D721Med (cell line): Measurements from ENCODE around the gene SPEF1.

Experiments
- DNase-seq: peaks from one replicate; pipeline ENCODE4 v3.0.0; 2011; ENCODE audit warnings: low spot score; ENCODE audit not compliant: insufficient read length
- FAIRE-seq: peaks from 2 replicates; lab custom pipeline; 2011; peaks lifted over from hg19 to GRCh38; lab: Jason Lieb, UNC
- CTCF ChIP-seq: IDR thresholded peaks from 2 replicates; pipeline ENCODE4 v1.5.1; 2012; ENCODE audit warnings: mild to moderate bottlenecking, control low read depth; ENCODE audit not compliant: insufficient read depth; ENCODE audit errors: missing control alignments

The SPEF1 gene

GRCh38 chr20:3782597-3782996, 1.3 kb upstream of the SPEF1 start:
- DNase-seq (no peak), FAIRE-seq (no peak)
- no peak for TF ChIP-seq CTCF

GRCh38 chr20:3778976-3779375, 2.3 kb downstream of the SPEF1 start:
- DNase-seq = no peak
- FAIRE-seq = no peak
- TF ChIP-seq CTCF = no peak

GRCh38 chr20:3777716-3778629, 3.3 kb downstream of the SPEF1 start:
- FAIRE-seq = no peak
- DNase-seq = no peak

GRCh38 chr20:3777381-3777715, 3.9 kb downstream of the SPEF1 start:
- DNase-seq (no peak), FAIRE-seq (no peak)
- TF ChIP-seq CTCF = no peak

More at GRCh38 chr20:3777716-3778629, 3.3 kb downstream of the SPEF1 start:
- TF ChIP-seq CTCF = no peak

GRCh38 chr20:3775457-3776108, 5.7 kb downstream of the SPEF1 start:
- no peak for FAIRE-seq
- TF ChIP-seq CTCF = no peak
- DNase-seq = no peak

GRCh38 chr20:3771552-3772058, 9.6 kb downstream of the SPEF1 start:
- FAIRE-seq = no peak

More at GRCh38 chr20:3771552-3772058, 9.6 kb downstream of the SPEF1 start:
- no peak for DNase-seq
- TF ChIP-seq CTCF = no peak
